AG09319 (cell line): ENCODE results near the gene ETHE1.
"Not testable (repeated sequence)": the region's sequence is repeated elsewhere in the genome, so short reads cannot be mapped to it uniquely, and the experiment has no call there.

Source experiments
- DNase-seq: peaks from one replicate; pipeline ENCODE4 v3.0.0-alpha.2; 2010; ENCODE audit warnings: low read depth; ENCODE audit errors: extremely low read depth
- CTCF ChIP-seq: IDR thresholded peaks from 2 replicates; pipeline ENCODE4 v1.5.1; 2011; ENCODE audit warnings: low read depth, mild to moderate bottlenecking, inconsistent platforms, low read length, moderate library complexity

The ETHE1 gene

GRCh38 chr19:43532962-43533545 lies 6.1 kb upstream of the ETHE1 start, which contains the start of gene ZNF575:
TSS of gene ZNF575 (plus strand) at chr19:43533188. CDS start at chr19:43534423, 1,235 bp downstream.
- no peak for TF ChIP-seq CTCF
- peak; percentile 91 for DNase-seq

- TF ChIP-seq CTCF = no peak
- DNase-seq = no peak
Observed at GRCh38 chr19:43532571-43532961, 5.6 kb upstream of the ETHE1 start.

- no peak for DNase-seq
- no peak for TF ChIP-seq CTCF
Observed at GRCh38 chr19:43527860-43528622, 1.0 kb upstream of the ETHE1 start.

GRCh38 chr19:43525836-43526771 lies 897 bp downstream of the ETHE1 start:
- DNase-seq = no peak
- TF ChIP-seq CTCF = no peak

GRCh38 chr19:43524922-43525835 lies 1.8 kb downstream of the ETHE1 start:
- TF ChIP-seq CTCF = no peak
- no peak for DNase-seq

- not testable (repeated sequence) for DNase-seq
Observed at GRCh38 chr19:43523696-43524095, 3.3 kb downstream of the ETHE1 start.

GRCh38 chr19:43522929-43523328 lies 4.1 kb downstream of the ETHE1 start:
- no peak for DNase-seq
- no peak for TF ChIP-seq CTCF
